ENCODE measurements around the gene STK39. TPM values are rescaled to one million over a fixed set of nuclear protein-coding genes. Genes with fewer than 3 reads are reported as not detected.

The STK39 gene
- polyA plus RNA-seq, 4 donors, result 19.0 to 68.7 (median 41.3) TPM

- no peaks in the 10 kb centered on the region for H3K27me3 ChIP-seq (ENCODE audit: control insufficient read depth in 3 of 3, insufficient read depth in 3 of 3, low read length in 3 of 3)
- peaks cover 0 to 1% (median 0%) of the 10 kb centered on the region in 3 donors for H3K4me1 ChIP-seq (ENCODE audit: control insufficient read depth in 3 of 3, insufficient read depth in 2 of 3, low read depth in 1 of 3, low read length in 2 of 3)
- H3K36me3 ChIP-seq (ENCODE audit: control insufficient read depth in 3 of 3, insufficient read depth in 2 of 3, low read depth in 1 of 3, low read length in 3 of 3), result peaks cover 5 to 14% (median 8%) of the 10 kb centered on the region in 3 donors
- H3K27ac ChIP-seq (ENCODE audit: low read depth in 1 of 3, low read length in 2 of 3), result no peak overlapping the region
- DNase-seq (no peak), FAIRE-seq (no peak)
- no peaks in the 10 kb centered on the region for H3K9me3 ChIP-seq (ENCODE audit: control insufficient read depth in 2 of 2, insufficient read depth in 1 of 2, low read depth in 1 of 2, low read length in 1 of 2)
- H3K4me3 ChIP-seq (ENCODE audit: low read depth in 1 of 3, low read length in 3 of 3), result no peak overlapping the region
- WGBS, 3 donors, result 89 to 95% (median 92%) methylated on average over 9 of the region's 9 CpGs
These were observed 287.2 kb downstream of the STK39 start for GRCh38 chr2:167960089-167960747.

GRCh38 chr2:167957662-167958061 lies 289.7 kb downstream of the STK39 start:
- Histone ChIP-seq H3K36me3 (ENCODE audit: control insufficient read depth in 3 of 3, insufficient read depth in 2 of 3, low read depth in 1 of 3, low read length in 3 of 3) (peaks cover 5 to 12% (median 6%) of the 10 kb centered on the region in 3 donors), H3K27ac (ENCODE audit: low read depth in 1 of 3, low read length in 2 of 3) (no peak overlapping the region), H3K4me3 (ENCODE audit: low read depth in 1 of 3, low read length in 3 of 3) (no peak overlapping the region), H3K9me3 (ENCODE audit: control insufficient read depth in 2 of 2, insufficient read depth in 1 of 2, low read depth in 1 of 2, low read length in 1 of 2) (no peaks in the 10 kb centered on the region), H3K4me1 (ENCODE audit: control insufficient read depth in 3 of 3, insufficient read depth in 2 of 3, low read depth in 1 of 3, low read length in 2 of 3) (no peaks in the 10 kb centered on the region), H3K27me3 (ENCODE audit: control insufficient read depth in 3 of 3, insufficient read depth in 3 of 3, low read length in 3 of 3) (no peaks in the 10 kb centered on the region)
- no peak for DNase-seq
- no peak for FAIRE-seq
- whole genome bisulfite sequencing, 3 donors, result 96 to 100% (median 98%) methylated on average over 2 of the region's 2 CpGs

- H3K4me3 ChIP-seq (ENCODE audit: low read depth in 1 of 3, low read length in 3 of 3), result no peak overlapping the region
- no peak overlapping the region for H3K27ac ChIP-seq (ENCODE audit: low read depth in 1 of 3, low read length in 2 of 3)
- WGBS, 3 donors, result 95 to 99% (median 96%) methylated on average over 6 of the region's 6 CpGs
- no peaks in the 10 kb centered on the region for H3K4me1 ChIP-seq (ENCODE audit: control insufficient read depth in 3 of 3, insufficient read depth in 2 of 3, low read depth in 1 of 3, low read length in 2 of 3)
- H3K36me3 ChIP-seq (ENCODE audit: control insufficient read depth in 3 of 3, insufficient read depth in 2 of 3, low read depth in 1 of 3, low read length in 3 of 3), result peaks cover 2 to 4% (median 4%) of the 10 kb centered on the region in 3 donors
- no peaks in the 10 kb centered on the region for H3K9me3 ChIP-seq (ENCODE audit: control insufficient read depth in 2 of 2, insufficient read depth in 1 of 2, low read depth in 1 of 2, low read length in 1 of 2)
- DNase-seq (no peak), FAIRE-seq (no peak)
- H3K27me3 ChIP-seq (ENCODE audit: control insufficient read depth in 3 of 3, insufficient read depth in 3 of 3, low read length in 3 of 3), result no peaks in the 10 kb centered on the region
These were observed 292.0 kb downstream of the STK39 start for GRCh38 chr2:167955264-167955906.

GRCh38 chr2:167954495-167954894 lies 292.9 kb downstream of the STK39 start:
- 81 to 91% (median 87%) methylated on average over 2 of the region's 2 CpGs for WGBS, 3 donors
- Histone ChIP-seq H3K27ac (ENCODE audit: low read depth in 1 of 3, low read length in 2 of 3) (no peak overlapping the region), H3K36me3 (ENCODE audit: control insufficient read depth in 3 of 3, insufficient read depth in 2 of 3, low read depth in 1 of 3, low read length in 3 of 3) (peaks cover 0 to 3% (median 2%) of the 10 kb centered on the region in 3 donors), H3K27me3 (ENCODE audit: control insufficient read depth in 3 of 3, insufficient read depth in 3 of 3, low read length in 3 of 3) (no peaks in the 10 kb centered on the region), H3K4me1 (ENCODE audit: control insufficient read depth in 3 of 3, insufficient read depth in 2 of 3, low read depth in 1 of 3, low read length in 2 of 3) (no peaks in the 10 kb centered on the region), H3K4me3 (ENCODE audit: low read depth in 1 of 3, low read length in 3 of 3) (no peak overlapping the region), H3K9me3 (ENCODE audit: control insufficient read depth in 2 of 2, insufficient read depth in 1 of 2, low read depth in 1 of 2, low read length in 1 of 2) (no peaks in the 10 kb centered on the region)
- no peak for FAIRE-seq
- DNase-seq, result no peak

DNA sequence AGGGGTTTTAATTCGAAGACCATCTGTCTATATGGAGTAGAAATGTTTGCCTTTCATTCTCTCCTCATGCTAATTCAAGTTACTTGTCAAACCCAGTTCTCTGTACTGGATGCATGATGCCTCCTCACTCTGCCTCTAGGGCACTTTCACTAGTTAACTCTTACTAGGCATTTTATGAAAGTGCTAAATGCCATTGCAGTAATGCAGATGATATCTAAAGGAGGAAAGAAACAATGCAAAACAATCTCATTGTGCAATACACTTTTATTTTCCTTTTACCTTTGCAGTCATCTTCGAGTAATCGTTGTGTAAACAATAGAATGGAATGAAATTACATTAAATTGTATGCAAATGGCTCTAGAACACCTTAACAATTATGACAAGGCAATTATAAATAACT lies 293.6 kb downstream of the STK39 start:
- Histone ChIP-seq H3K4me3 (ENCODE audit: low read depth in 1 of 3, low read length in 3 of 3) (no peak overlapping the region), H3K36me3 (ENCODE audit: control insufficient read depth in 3 of 3, insufficient read depth in 2 of 3, low read depth in 1 of 3, low read length in 3 of 3) (peaks cover 0 to 3% (median 2%) of the 10 kb centered on the region in 3 donors), H3K27me3 (ENCODE audit: control insufficient read depth in 3 of 3, insufficient read depth in 3 of 3, low read length in 3 of 3) (no peaks in the 10 kb centered on the region), H3K27ac (ENCODE audit: low read depth in 1 of 3, low read length in 2 of 3) (no peak overlapping the region), H3K4me1 (ENCODE audit: control insufficient read depth in 3 of 3, insufficient read depth in 2 of 3, low read depth in 1 of 3, low read length in 2 of 3) (no peaks in the 10 kb centered on the region), H3K9me3 (ENCODE audit: control insufficient read depth in 2 of 2, insufficient read depth in 1 of 2, low read depth in 1 of 2, low read length in 1 of 2) (no peaks in the 10 kb centered on the region)
- DNase-seq (no peak), FAIRE-seq (no peak)
- WGBS, 3 donors, result 96 to 97% (median 96%) methylated on average over 3 of the region's 3 CpGs

- DNase-seq (no peak), FAIRE-seq (no peak)
- Histone ChIP-seq H3K4me1 (ENCODE audit: control insufficient read depth in 3 of 3, insufficient read depth in 2 of 3, low read depth in 1 of 3, low read length in 2 of 3) (no peaks in the 10 kb centered on the region), H3K9me3 (ENCODE audit: control insufficient read depth in 2 of 2, insufficient read depth in 1 of 2, low read depth in 1 of 2, low read length in 1 of 2) (no peaks in the 10 kb centered on the region), H3K27me3 (ENCODE audit: control insufficient read depth in 3 of 3, insufficient read depth in 3 of 3, low read length in 3 of 3) (no peaks in the 10 kb centered on the region), H3K4me3 (ENCODE audit: low read depth in 1 of 3, low read length in 3 of 3) (no peak overlapping the region), H3K27ac (ENCODE audit: low read depth in 1 of 3, low read length in 2 of 3) (no peak overlapping the region), H3K36me3 (ENCODE audit: control insufficient read depth in 3 of 3, insufficient read depth in 2 of 3, low read depth in 1 of 3, low read length in 3 of 3) (peaks cover 0 to 3% (median 0%) of the 10 kb centered on the region in 3 donors)
- 97 to 98% (median 97%) methylated on average over 2 of the region's 2 CpGs for WGBS, 3 donors
These were observed 296.8 kb downstream of the STK39 start for GRCh38 chr2:167950571-167950970.

DNA sequence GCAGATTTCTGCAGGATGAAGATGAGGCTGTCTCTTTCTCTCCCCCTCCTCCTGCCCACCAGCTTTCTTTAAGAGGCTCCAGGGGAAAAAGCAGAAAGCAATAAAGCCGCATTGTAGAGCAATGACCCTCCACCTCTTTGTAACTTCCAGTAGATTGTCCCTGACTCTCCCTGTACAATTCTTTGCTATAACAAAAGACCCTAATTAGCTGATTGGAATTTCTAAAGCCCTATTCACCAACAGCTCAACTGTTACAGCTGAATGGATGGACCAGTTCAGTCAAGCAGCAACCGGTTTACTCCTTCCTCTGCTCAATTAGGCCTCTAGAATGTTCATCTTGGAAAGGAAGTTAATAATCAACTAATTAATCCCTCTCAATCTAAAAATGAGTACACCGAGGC lies 301.0 kb downstream of the STK39 start:
- no peaks in the 10 kb centered on the region for H3K4me1 ChIP-seq (ENCODE audit: control insufficient read depth in 3 of 3, insufficient read depth in 2 of 3, low read depth in 1 of 3, low read length in 2 of 3)
- 38 to 67% (median 50%) methylated on average over 3 of the region's 3 CpGs for WGBS, 3 donors
- DNase-seq (peak in 1 of 2 donors; percentile 50), FAIRE-seq (no peak)
- H3K9me3 ChIP-seq (ENCODE audit: control insufficient read depth in 2 of 2, insufficient read depth in 1 of 2, low read depth in 1 of 2, low read length in 1 of 2), result no peaks in the 10 kb centered on the region
- H3K36me3 ChIP-seq (ENCODE audit: control insufficient read depth in 3 of 3, insufficient read depth in 2 of 3, low read depth in 1 of 3, low read length in 3 of 3), result no peaks in the 10 kb centered on the region
- H3K4me3 ChIP-seq (ENCODE audit: low read depth in 1 of 3, low read length in 3 of 3), result no peak overlapping the region
- H3K27ac ChIP-seq (ENCODE audit: low read depth in 1 of 3, low read length in 2 of 3), result no peak overlapping the region
- no peaks in the 10 kb centered on the region for H3K27me3 ChIP-seq (ENCODE audit: control insufficient read depth in 3 of 3, insufficient read depth in 3 of 3, low read length in 3 of 3)

DNA sequence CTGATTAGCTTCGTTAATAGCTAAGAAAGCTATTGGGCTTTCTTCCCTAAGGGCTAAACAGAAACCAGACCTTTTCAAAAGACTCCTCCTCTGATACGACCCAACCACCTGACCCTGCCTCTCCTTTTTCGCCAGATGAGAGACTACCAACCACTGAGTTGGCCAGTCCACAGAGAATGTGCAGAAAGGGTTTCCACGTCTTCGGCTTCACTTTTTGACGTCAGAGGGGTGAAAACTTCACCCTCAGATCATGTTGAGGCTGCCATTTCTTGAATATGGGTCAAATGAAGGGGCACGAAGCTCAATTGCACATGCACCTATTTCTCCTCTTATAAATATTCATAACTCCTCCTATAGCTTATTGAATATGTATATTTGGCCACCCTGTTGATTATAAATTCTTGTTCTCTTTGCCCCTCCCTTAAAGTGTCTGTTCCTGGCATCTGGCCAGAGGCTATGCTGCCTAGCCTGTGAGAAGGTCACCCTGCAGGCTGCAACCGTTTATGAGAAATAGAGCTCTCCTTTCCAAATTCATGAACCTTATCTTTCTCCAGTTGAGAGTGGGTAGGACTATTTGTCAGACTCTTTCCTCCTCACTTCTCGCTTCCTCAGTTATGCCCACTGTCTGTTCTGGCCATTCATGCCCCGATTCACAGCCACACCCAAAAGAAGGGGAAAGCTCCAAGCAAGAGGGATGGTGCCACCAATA lies 301.6 kb downstream of the STK39 start:
- Histone ChIP-seq H3K27ac (ENCODE audit: low read depth in 1 of 3, low read length in 2 of 3) (no peak overlapping the region), H3K4me1 (ENCODE audit: control insufficient read depth in 3 of 3, insufficient read depth in 2 of 3, low read depth in 1 of 3, low read length in 2 of 3) (no peaks in the 10 kb centered on the region), H3K36me3 (ENCODE audit: control insufficient read depth in 3 of 3, insufficient read depth in 2 of 3, low read depth in 1 of 3, low read length in 3 of 3) (no peaks in the 10 kb centered on the region), H3K9me3 (ENCODE audit: control insufficient read depth in 2 of 2, insufficient read depth in 1 of 2, low read depth in 1 of 2, low read length in 1 of 2) (no peaks in the 10 kb centered on the region), H3K4me3 (ENCODE audit: low read depth in 1 of 3, low read length in 3 of 3) (no peak overlapping the region), H3K27me3 (ENCODE audit: control insufficient read depth in 3 of 3, insufficient read depth in 3 of 3, low read length in 3 of 3) (no peaks in the 10 kb centered on the region)
- 80 to 87% (median 86%) methylated on average over 10 of the region's 10 CpGs for WGBS, 3 donors
- FAIRE-seq (no peak), DNase-seq (no peak)
